BJ (cell line): ENCODE data around the gene UBR2. TPM values are rescaled to one million over a fixed set of nuclear protein-coding genes. Genes with fewer than 3 reads are reported as not detected.
"Not testable (repeated sequence)": the region's sequence is repeated elsewhere in the genome, so short reads cannot be mapped to it uniquely, and the experiment has no call there.

Source experiments
- CTCF ChIA-PET: fragments of 350-600 bp; formaldehyde crosslinking; extraction: SDS; loops from one replicate; lab custom pipeline; 2021; ENCODE audit warnings: antibody characterized with exemption, inconsistent platforms; lab: Yijun Ruan, JAX
- POLR2A ChIA-PET: fragments of 300-600 bp; sonication (Branson Sonifier 250); formaldehyde crosslinking; extraction: SDS; loops from one replicate; lab custom pipeline; 2021; ENCODE audit warnings: antibody characterized with exemption; lab: Charles Lee
- DNase-seq: peaks from one replicate; pipeline ENCODE4 v3.0.0-alpha.2; 2011; ENCODE audit warnings: low read depth
- H3K27me3 ChIP-seq: 2 replicates; pipeline ENCODE4 v1.6.0; 2011; ENCODE audit warnings: low read length; ENCODE audit not compliant: control insufficient read depth, insufficient read depth
- H3K36me3 ChIP-seq: 2 replicates; pipeline ENCODE4 v1.5.1; 2011; ENCODE audit warnings: low read length; ENCODE audit not compliant: control insufficient read depth, insufficient read depth
- H3K4me3 ChIP-seq: 2 replicates; pipeline ENCODE4 v1.5.1; 2011; ENCODE audit warnings: low read depth, mild to moderate bottlenecking, control low read depth, low read length
- polyA plus RNA-seq: library from polyadenylated mRNA; depleted of rRNA; stranded (reverse); fragments of >200 nt; gene quantifications from 2 replicates; pipeline ENCODE4 v1.2.3, GENCODE V29; 2011
- TF ChIP-seq, protein P1 (sequence below): IDR thresholded peaks from 2 replicates; pipeline ENCODE4 v1.5.1; 2011; ENCODE audit warnings: low read depth, mild to moderate bottlenecking, control low read depth, inconsistent platforms, low read length, moderate library complexity; ENCODE audit not compliant: insufficient read depth

UBR2 gene
- polyA plus RNA-seq, 1 experiment, result 9.8 TPM

DNA sequence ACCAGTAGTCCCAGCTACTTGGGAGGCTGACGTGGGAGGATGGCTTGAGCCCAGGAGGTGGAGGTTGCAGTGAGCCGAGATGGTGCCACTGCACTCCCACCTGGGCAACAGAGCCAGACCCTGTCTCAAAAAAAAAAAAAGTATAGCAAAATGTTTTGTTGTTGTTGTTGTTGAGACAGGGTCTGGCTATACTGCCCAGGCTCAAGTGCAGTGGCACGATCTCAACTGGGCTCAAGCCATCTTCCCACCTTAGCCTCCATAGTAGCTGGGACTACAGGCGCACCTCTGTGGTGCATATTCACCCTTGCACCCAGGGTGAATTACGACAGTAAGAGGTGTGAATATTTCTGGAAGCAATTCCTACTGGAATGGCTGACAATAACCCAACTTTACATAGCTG lies 11.4 kb upstream of the UBR2 start:
- ChIA-PET CTCF (interaction anchor here (1.1 to 2.2 kb wide), 4 partner anchors 15 to 337 kb away, joined by 3 to 8 read pairs (median 5); no protein-coding TSS in a partner anchor), POLR2A (no interaction called here)
- no peak for DNase-seq
- TF ChIP-seq, protein P1, sequence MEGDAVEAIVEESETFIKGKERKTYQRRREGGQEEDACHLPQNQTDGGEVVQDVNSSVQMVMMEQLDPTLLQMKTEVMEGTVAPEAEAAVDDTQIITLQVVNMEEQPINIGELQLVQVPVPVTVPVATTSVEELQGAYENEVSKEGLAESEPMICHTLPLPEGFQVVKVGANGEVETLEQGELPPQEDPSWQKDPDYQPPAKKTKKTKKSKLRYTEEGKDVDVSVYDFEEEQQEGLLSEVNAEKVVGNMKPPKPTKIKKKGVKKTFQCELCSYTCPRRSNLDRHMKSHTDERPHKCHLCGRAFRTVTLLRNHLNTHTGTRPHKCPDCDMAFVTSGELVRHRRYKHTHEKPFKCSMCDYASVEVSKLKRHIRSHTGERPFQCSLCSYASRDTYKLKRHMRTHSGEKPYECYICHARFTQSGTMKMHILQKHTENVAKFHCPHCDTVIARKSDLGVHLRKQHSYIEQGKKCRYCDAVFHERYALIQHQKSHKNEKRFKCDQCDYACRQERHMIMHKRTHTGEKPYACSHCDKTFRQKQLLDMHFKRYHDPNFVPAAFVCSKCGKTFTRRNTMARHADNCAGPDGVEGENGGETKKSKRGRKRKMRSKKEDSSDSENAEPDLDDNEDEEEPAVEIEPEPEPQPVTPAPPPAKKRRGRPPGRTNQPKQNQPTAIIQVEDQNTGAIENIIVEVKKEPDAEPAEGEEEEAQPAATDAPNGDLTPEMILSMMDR, result no peak
- no peaks in the 10 kb centered on the region for H3K27me3 ChIP-seq
- H3K36me3 ChIP-seq, result no peaks in the 10 kb centered on the region
- no peak overlapping the region for H3K4me3 ChIP-seq

DNA sequence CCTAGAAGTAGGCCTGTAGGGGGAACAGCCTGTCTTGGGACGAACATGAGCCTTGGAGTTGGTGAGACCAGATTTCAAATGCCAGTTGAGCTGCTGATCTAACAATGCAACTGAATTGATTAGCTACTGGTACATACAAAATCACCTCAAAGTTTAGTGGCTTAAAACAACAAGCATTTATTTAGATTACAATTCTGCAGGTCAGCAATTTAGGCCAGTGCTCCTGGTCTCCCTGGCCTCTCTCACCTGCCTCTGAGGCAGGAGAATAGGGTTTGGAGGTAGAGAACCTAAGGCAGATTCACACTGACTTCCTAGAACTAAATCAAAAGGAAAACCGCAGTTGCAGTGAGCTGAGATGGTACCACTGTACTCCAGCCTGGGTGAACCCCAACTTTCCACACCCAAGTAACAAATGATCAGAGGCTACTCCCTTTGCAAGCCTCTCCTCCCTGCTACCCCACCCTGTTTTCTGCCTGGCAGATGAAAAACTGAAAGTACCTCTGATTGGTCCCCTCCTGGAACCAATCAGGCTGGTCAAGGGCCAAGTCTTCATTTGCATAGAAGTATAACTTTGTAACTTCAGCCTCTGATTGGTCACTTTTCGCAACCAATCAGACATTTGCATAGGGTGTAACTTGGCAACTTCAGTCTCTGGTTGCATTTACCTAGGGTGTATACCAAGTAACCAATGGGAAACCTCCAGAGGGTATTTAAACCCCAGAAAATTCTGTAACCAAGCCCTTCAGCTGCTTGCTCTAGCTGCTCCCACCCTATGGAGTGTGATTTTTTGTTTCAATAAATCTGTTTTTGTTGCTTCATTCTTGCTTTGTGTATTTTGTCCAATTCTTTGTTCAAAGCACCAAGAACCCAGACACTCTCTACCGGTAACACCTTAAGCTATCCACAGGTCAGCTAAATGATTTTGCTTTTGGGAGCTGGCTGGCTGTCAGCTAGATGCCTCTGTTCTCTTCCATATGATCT lies 8.1 kb upstream of the UBR2 start:
- Histone ChIP-seq H3K36me3 (no peaks in the 10 kb centered on the region), H3K27me3 (no peaks in the 10 kb centered on the region), H3K4me3 (no peak overlapping the region)
- TF ChIP-seq, protein P1, result no peak
- ChIA-PET CTCF (interaction anchor here (1.4 kb wide), 1 partner anchor 8 kb away, joined by 3 read pairs; no protein-coding TSS in a partner anchor), POLR2A (no interaction called here)
- DNase-seq, result no peak

DNA sequence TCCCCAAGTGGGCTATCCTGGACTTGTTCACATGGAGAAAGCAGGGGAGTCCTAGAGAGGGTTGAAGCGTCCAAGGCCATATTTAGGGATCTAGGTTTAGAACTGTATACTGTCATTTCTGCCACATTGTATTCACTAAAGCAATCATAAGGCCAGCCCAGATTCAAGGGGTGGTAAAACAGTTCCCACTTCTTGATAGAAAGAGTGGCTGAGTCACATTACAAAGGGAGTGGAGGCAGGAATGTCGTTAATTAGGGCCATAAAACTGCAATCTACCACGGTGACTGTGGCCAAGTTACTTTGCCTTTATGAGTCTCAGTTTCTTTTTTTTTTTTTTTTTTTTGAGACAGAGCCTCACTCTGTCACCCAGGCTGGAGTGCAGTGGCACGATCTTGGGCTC lies 7.4 kb upstream of the UBR2 start:
- H3K27me3 ChIP-seq, result no peaks in the 10 kb centered on the region
- CTCF ChIA-PET, result interaction anchor here (1.4 kb wide), 1 partner anchor 9 kb away, joined by 3 read pairs; no protein-coding TSS in a partner anchor
- no peaks in the 10 kb centered on the region for H3K36me3 ChIP-seq
- TF ChIP-seq, protein P1, result no peak
- H3K4me3 ChIP-seq, result no peak overlapping the region
- no peak for DNase-seq
- POLR2A ChIA-PET, result no interaction called here

DNA sequence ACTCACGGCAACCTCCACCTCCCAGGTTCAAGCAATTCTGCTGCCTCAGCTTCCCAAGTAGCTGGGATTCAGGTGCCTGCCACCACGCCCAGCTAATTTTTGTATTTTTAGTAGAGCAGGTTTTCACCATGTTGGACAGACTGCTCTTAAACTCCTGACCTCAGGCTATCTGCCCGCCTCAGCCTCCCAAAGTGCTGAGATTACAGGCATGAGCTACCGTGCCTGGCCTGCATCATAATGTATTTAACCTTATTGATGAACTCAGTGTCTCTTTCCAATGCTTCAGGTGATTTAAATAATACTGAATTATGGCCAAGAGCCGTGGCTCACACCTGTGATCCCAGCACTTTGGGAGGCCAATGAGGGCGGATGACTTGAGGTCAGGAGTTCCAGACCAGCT lies 4.6 kb upstream of the UBR2 start:
- POLR2A ChIA-PET, DNase-seq, H3K36me3 ChIP-seq, H3K27me3 ChIP-seq, H3K4me3 ChIP-seq: not testable (repeated sequence)
- CTCF ChIA-PET, result interaction anchor here (1.5 kb wide), 1 partner anchor 12 kb away, joined by 5 read pairs; no protein-coding TSS in a partner anchor

DNA sequence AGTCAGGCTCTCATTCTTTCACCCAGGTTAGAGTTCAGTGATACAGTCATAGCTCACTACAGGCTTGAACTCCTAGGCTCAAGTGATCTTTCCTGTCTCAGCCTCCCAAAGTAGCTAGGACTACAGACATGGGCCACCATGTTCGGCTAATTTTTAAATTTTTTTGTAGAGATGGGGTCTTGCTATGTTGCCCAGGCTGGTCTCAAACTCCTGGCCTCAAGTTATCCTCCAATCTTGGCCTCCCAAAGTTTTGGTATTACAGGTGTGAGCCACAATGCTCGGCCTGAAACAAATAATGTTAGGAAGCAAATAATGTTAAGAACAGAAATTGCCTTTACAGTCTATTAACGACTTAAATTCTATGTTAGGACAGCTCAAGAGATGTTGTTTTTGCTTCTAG lies 1.8 kb upstream of the UBR2 start:
- POLR2A ChIA-PET, result no interaction called here
- CTCF ChIA-PET, result interaction anchor here (1.6 to 5.8 kb wide), 2 partner anchors 11 to 14 kb away, joined by 4 to 39 read pairs; no protein-coding TSS in a partner anchor
- TF ChIP-seq, protein P1, result no peak

More for the DNA sequence above, 1.8 kb upstream of the UBR2 start:
- no peaks in the 10 kb centered on the region for H3K27me3 ChIP-seq
- no peak for DNase-seq
- H3K4me3 ChIP-seq, result no peak overlapping the region
- H3K36me3 ChIP-seq, result no peaks in the 10 kb centered on the region
